Measurements from ENCODE around the gene CACNG1. TPM values are rescaled to one million over a fixed set of nuclear protein-coding genes. Genes with fewer than 3 reads are reported as not detected.

The CACNG1 gene
- total and polyA plus RNA-seq, 11 donors = not detected

DNA sequence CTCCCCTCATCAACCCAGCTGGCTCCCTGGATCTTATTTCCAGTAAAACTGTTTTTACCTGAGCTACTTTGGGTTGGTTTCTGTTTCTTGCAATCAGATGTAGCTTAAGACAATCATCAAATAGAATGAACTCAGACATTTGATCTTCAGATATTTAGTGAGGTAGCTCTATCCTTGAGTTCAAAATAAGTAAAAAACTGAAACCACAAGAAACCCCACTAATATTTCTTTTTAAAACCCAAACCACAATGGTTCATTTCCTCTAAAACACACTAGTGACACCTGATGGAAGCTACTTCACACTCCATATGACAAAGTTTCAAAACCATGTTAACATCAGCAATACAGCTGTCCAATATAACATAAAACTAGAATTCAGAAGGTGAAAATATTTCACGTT is 37.8 kb downstream of the CACNG1 start:
- Histone ChIP-seq H3K4me3 (no peak overlapping the region), H3K27ac (no peak overlapping the region), H3K4me1 (peaks cover 0 to 17% (median 0%) of the 10 kb centered on the region in 12 donors), H3K9me3 (no peaks in the 10 kb centered on the region), H3K27me3 (no peaks in the 10 kb centered on the region), H3K36me3 (peaks cover 0 to 42% (median 36%) of the 10 kb centered on the region in 9 donors)
- ATAC-seq (no peak), DNase-seq (no peak)
- 84 to 87% (median 85%) methylated on average over 1 of the region's 1 CpG for WGBS, 4 donors
- no peak for TF ChIP-seq POLR2A (IDR thresholded peaks at IDR 0.05)
- TF ChIP-seq, protein P1, sequence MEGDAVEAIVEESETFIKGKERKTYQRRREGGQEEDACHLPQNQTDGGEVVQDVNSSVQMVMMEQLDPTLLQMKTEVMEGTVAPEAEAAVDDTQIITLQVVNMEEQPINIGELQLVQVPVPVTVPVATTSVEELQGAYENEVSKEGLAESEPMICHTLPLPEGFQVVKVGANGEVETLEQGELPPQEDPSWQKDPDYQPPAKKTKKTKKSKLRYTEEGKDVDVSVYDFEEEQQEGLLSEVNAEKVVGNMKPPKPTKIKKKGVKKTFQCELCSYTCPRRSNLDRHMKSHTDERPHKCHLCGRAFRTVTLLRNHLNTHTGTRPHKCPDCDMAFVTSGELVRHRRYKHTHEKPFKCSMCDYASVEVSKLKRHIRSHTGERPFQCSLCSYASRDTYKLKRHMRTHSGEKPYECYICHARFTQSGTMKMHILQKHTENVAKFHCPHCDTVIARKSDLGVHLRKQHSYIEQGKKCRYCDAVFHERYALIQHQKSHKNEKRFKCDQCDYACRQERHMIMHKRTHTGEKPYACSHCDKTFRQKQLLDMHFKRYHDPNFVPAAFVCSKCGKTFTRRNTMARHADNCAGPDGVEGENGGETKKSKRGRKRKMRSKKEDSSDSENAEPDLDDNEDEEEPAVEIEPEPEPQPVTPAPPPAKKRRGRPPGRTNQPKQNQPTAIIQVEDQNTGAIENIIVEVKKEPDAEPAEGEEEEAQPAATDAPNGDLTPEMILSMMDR (IDR thresholded peaks at IDR 0.05) = no peak
- intact Hi-C loops (cut with DNase I) = no loop called here

DNA sequence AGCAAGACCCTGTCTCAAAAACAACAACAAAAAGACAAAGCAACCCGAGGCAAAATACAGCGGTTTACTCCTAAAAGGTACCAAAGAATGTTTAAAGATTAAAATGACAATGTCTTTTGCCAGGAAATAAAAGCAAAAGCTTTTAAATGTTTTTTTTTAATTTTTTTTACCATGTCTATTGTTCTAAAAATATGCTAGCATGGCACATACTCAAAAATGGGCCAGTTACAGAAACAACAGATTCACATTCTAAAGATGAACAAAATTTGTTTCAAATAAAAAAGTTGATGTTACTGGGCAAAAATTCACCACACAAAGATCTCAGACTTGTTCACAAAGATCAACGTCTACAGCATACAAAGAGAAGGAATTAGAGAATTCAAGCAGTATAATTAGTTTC is 41.1 kb downstream of the CACNG1 start:
- peaks cover 0 to 32% (median 22%) of the 10 kb centered on the region in 9 donors for H3K36me3 ChIP-seq
- TF ChIP-seq, protein P1 (IDR thresholded peaks at IDR 0.05) = no peak
- no peak for TF ChIP-seq POLR2A (IDR thresholded peaks at IDR 0.05)

DNA sequence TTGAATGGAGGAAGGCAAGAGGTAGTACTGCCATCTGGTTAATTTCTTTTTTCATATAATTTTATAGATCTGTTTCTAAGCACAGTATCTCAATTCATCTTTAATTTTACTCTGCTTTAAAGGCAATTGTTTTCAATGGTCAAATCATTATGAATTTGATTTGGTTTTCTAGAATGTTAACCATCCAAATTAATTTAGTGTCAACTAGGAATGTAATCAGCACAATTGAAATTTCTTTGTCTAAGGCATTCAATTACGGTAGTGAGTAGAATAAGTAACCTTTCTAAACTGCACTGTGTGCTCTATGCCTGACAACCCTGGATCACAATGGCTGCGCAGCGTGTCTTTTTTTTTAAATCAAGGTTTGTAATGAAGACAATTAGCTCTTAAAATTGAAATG is 44.3 kb downstream of the CACNG1 start:
- Histone ChIP-seq H3K27me3 (no peaks in the 10 kb centered on the region), H3K36me3 (peaks cover 0 to 32% (median 17%) of the 10 kb centered on the region in 9 donors), H3K4me3 (no peak overlapping the region), H3K4me1 (peaks cover 0 to 13% (median 0%) of the 10 kb centered on the region in 12 donors), H3K9me3 (peaks cover 0 to 7% (median 0%) of the 10 kb centered on the region in 12 donors), H3K27ac (no peak overlapping the region)
- ATAC-seq (no peak), DNase-seq (no peak)
- TF ChIP-seq POLR2A (IDR thresholded peaks at IDR 0.05) = no peak
- TF ChIP-seq, protein P1 (IDR thresholded peaks at IDR 0.05) = no peak
- intact Hi-C loops (cut with DNase I) = no loop called here
- WGBS, 4 donors = 97 to 100% (median 99%) methylated on average over 3 of the region's 3 CpGs

More for the DNA sequence above, 41.1 kb downstream of the CACNG1 start:
- DNase-seq (no peak), ATAC-seq (no peak)
- Histone ChIP-seq H3K4me3 (no peak overlapping the region), H3K4me1 (peaks cover 0 to 17% (median 0%) of the 10 kb centered on the region in 12 donors), H3K27me3 (no peaks in the 10 kb centered on the region), H3K9me3 (peaks cover 0 to 7% (median 0%) of the 10 kb centered on the region in 12 donors), H3K27ac (no peak overlapping the region)
- WGBS, 4 donors = 69 to 80% (median 72%) methylated on average over 3 of the region's 3 CpGs
- intact Hi-C loops (cut with DNase I) = no loop called here

DNA sequence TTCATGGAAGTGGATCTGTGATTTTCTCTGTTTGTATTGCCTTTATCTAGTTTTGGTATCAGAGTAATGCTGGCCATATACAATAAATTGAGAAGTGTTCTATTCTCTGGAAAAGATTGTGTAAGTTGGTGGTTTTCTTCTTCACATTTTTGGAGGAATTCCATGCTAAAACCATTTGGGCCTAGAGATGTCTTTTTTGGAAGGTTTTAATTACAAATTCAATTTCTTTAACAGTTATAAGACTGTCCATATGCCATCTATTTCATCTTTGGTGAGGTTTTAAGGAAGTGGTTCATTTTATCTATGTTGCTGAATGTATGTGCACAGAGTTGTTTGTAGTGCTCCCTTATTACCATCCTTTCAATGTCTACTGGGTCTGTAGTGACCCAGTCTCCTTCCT is 46.0 kb downstream of the CACNG1 start:
- Histone ChIP-seq H3K27ac (no peak overlapping the region), H3K4me3 (no peak overlapping the region), H3K27me3 (no peaks in the 10 kb centered on the region), H3K4me1 (peaks cover 0 to 12% (median 0%) of the 10 kb centered on the region in 12 donors), H3K36me3 (peaks cover 0 to 33% (median 19%) of the 10 kb centered on the region in 9 donors), H3K9me3 (peaks cover 0 to 7% (median 0%) of the 10 kb centered on the region in 12 donors)
- intact Hi-C loops (cut with DNase I) = no loop called here
- TF ChIP-seq, protein P1 (IDR thresholded peaks at IDR 0.05) = no peak
- no peak for TF ChIP-seq POLR2A (IDR thresholded peaks at IDR 0.05)
- ATAC-seq = no peak
- no peak for DNase-seq

Measured in heart left ventricle (tissue), 16 donors.